ENCODE data around the gene ZPR1.

The ZPR1 gene

GRCh38 chr11:116742104-116742503 is 45.7 kb downstream of the ZPR1 start:
- no peak for DNase-seq

DNA sequence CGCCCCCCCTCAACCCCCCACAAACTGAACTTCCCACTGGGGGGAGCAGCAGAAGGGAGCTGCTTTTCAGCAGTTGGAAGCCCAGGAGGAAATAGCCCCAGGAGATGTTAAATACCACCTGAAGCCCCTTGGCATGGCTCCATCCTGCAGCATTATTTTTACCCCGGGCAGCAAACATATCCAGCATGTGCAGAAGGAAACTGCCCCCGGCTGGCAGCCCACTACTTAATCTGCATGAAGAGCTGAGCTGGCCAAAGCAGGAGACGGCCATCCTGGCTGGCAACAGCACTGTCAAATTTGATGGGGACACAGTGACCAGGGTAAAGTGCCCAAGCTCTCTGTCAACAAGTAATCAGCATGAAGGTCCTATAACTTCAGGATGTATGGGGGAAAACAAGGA is 47.1 kb downstream of the ZPR1 start:
- no peak for DNase-seq

DNA sequence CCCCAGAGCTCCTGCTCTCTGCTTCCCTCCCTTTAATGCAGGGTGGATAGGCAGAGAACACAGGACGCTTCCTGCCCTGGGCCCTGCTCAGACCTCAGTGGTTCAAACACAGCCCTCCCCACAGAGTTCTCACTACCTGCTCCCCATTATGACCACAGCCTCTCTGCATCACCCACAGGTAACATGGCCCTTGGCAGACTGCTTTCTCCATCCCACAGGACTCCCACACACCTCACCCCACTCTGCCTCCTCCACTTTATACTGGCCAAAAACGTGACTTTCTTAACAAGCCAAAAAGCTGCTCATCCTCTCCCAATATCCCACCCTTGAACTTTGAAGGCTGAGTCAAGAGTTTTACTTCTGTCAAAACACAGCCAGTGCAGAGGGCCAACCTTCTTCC is 48.8 kb downstream of the ZPR1 start:
- no peak for DNase-seq

- DNase-seq: no peak
Measured at GRCh38 chr11:116736763-116737162, 51.1 kb downstream of the ZPR1 start.

GRCh38 chr11:116733969-116734508 is 53.8 kb downstream of the ZPR1 start:
- DNase-seq: peak; percentile 24

DNA sequence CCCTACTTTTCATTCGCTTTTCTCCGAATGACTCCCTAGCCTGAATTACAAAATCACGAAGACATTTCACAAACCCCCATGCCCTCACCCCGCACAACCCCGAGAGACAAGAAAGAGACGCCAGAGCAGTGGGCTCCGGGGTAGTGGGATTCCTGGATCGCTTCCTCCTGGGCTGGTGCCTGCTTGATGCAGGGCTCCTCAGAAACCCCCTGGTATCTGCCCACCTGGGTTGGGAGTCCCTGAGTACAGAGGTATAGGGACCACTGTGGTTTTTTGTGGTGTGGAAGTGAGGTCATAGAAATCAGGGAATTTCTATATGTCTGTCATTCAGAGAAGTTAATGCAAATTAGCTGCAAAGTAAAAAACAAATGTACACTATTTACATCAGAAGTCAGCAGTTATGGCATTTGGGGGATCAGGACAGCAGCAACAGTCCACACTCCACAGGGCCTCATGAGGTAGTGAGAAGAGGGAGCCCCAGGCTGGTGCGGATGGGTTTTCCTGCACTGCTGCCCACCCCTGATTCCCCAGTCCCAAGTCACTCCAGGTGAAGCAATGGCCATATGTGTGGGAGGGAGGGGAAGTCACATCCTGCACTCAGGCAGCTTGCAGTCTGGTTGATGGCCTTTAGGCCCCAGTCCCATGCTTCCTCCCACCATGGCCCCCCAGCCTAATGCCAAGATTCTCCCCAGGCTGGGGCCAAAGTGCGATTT is 54.6 kb downstream of the ZPR1 start:
- no peak for DNase-seq

- peak; percentile 64 for DNase-seq
Measured at GRCh38 chr11:116732271-116733042, 55.4 kb downstream of the ZPR1 start.

GRCh38 chr11:116731821-116732220 is 56.0 kb downstream of the ZPR1 start:
- DNase-seq: no peak

DNA sequence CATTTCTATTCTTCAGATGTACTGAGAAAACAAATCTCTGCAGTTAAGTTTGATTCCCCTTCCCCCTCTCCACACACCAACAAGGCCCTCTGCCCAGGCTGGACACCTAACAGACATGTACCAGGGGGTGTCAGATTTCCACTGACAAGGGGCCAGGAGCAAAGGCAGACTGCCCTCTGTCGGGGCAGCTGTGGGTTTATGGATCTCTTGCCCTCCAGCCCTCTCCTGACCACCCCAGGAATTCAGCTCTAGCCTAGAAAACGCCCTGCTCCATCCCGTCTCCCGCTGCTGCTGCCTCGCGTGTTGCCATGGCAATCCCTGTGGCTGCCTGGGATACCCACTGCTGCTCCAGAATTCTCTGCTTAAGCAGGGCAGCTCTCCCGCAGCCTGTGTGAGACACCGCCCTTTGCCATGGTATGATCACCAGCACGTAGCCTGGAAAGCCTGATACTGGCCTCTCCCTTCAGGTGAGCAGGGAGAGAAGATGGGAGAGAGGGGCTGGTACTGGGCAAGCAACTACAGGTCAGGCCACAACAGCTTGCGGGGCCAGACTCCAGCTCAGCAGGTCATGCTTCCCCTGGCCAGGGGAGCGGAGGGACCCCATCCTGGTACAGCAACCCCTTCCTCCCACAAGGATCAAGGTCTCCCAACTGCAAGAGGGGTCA is 56.6 kb downstream of the ZPR1 start:
- no peak for DNase-seq

DNA sequence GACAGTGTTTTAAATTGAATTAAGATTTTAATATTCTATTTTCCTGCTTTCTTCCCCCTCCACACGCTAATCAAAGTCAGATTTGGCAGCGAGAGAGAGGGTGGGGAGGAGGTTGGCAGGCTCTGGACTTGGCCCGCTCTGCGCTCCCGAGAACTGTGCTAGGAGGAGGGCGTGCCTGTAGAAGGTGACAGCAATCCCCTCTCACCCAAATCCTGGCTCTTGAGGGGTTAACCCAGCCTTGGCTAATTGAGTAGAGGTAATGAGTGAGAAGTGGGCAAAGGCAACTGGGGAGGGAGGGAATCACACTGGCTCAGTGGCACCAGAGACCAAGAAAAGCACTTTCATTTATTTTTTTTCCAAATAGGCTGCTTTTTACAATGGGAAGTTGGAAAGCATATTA is 57.2 kb downstream of the ZPR1 start:
- DNase-seq: no peak

GRCh38 chr11:116730241-116730561 is 57.6 kb downstream of the ZPR1 start:
- DNase-seq: no peak

DNA sequence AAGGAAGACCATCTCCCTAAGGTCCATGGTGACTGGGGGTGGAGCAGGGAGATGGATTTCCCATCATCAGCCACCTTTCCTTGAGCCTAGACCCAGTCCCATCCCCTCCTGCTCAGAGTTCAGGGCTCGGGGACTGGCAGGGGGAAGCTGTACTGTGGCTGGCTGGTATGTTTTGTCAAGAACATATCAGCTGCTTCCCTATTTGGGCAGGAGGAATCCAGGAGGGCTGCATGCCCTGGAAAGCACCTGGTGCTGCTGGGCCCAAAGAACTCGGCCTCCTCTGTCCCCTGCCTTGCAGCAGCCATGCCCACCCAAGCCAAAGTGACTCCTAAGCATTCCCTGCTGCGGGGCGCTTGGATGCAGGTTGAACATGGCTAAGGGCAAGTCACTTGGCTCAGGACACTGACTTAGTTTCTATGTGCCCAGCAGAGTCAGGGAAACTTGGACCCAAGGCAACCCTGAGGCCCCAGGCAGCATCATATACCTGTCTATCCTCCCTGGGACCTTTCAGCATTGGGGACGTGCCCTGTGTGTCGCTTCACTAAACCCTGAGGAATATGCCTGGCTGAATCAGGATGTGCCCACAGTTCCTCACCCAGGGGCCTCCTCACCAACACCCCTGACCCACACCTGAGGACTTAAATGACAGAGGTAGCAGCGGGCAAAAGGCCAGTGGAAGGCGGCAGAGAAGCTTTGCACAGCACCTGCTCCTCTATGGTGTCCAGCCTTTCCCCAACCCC is 58.2 kb downstream of the ZPR1 start:
- DNase-seq: no peak

GRCh38 chr11:116727990-116728389 is 59.8 kb downstream of the ZPR1 start:
- no peak for DNase-seq

GRCh38 chr11:116725434-116726221 is 62.2 kb downstream of the ZPR1 start:
- DNase-seq: no peak

DNA sequence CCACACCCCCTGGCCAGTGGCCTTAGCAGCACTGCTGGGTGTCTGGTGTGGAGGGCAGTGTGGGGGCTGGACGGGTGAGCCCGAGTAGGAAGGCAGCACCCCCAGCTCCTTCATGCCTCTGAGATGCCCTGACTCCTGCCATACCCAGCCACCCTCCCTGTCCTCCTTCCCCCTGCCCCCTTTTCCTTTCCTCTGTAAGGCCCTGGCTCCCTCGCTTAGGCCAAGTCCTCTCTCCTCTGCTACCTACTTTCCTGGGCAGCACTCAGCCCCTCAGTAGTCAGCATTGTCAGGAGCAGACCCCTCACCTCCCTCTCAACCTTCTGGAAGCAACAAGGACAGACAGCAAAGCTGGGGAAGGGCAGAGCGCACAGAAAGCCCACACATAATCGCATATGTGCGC is 63.0 kb downstream of the ZPR1 start:
- DNase-seq: no peak
